ENCODE data around the gene FBXO24. TPM values are rescaled to one million over a fixed set of nuclear protein-coding genes. Genes with fewer than 3 reads are reported as not detected.

The FBXO24 gene
- total RNA-seq, 1 donor from 2014 or later = 0.52 TPM

DNA sequence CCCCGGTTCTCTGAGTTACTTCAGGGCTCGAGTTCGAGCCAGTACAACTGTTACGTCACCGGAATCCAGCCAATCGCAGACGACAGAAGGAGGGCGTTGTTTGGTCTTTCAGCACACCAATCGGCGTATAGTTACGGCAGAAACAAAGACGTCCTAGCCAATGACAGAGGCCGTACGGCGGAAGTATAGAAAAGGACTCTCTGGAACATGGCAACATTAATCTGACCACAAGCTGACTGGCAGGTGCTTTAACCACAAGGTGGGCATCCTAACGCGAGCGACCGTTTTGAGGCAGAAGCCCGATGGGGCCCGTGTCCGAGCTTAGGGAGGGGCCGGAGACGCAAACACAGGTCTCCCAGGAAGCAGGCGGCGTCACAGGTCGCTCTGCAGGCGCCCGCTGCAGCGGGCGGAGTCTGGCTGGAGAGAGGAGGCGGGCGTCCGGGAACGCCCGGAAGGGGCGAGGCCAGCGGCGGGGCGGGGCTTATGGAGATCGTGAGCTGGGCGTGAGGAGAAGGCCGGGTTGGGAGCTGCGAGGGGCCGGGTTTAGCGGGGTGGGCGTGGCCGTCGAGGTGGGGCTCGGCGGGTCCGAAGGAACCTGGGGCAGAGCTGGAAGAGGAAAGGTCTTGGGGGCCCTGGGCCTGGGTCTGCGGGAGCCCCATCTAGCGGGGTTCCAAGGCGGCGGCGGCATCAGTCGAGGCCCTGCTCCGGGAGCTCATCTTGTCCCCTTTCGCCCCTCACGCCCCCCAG, 26.0 kb downstream of the FBXO24 start, which contains the start of gene MOSPD3:
Gene MOSPD3 (plus strand): TSS at position 558 of the 747 bp plus-strand sequence. CDS start 252 bp downstream, outside the sequence.
- Mint-ChIP-seq H3K9me3 (ENCODE audit: unreplicated experiment) (no peaks in the 10 kb centered on the region), H3K27ac (ENCODE audit: unreplicated experiment) (peak within 1 kb of the TSS; percentile 91), H3K4me1 (ENCODE audit: low read depth, unreplicated experiment) (no peaks in the 10 kb centered on the region), H3K4me3 (ENCODE audit: unreplicated experiment) (peak within 1 kb of the TSS; percentile 90), H3K36me3 (ENCODE audit: low read depth, unreplicated experiment) (peaks cover 7% of the 10 kb centered on the region), H3K27me3 (ENCODE audit: low read depth, unreplicated experiment) (peaks cover 2% of the 10 kb centered on the region)
- Histone ChIP-seq H3K36me3 (ENCODE audit: insufficient read depth, low read length) (peaks cover 4% of the 10 kb centered on the region), H4K20me1 (ENCODE audit: insufficient read depth, low read length) (peaks cover 4% of the 10 kb centered on the region), H3K79me2 (ENCODE audit: insufficient read depth, low read length) (peaks cover 5% of the 10 kb centered on the region), H3K27ac (ENCODE audit: low read depth, low read length) (peak within 1 kb of the TSS; percentile 80), H2AFZ (ENCODE audit: low read depth, low read length) (peak within 1 kb of the TSS; percentile 87), H3K4me3 (ENCODE audit: insufficient read depth, low read depth, low read length) (peak within 1 kb of the TSS; percentile 72), H3K9me3 (ENCODE audit: insufficient read depth, low read depth, low read length) (no peaks in the 10 kb centered on the region), H3K4me1 (ENCODE audit: insufficient read depth, low read length) (peaks cover 7% of the 10 kb centered on the region), H3K27me3 (ENCODE audit: insufficient read depth, low read length) (no peaks in the 10 kb centered on the region), H3K9ac (ENCODE audit: low read length) (peak within 1 kb of the TSS; percentile 77), H3K4me2 (ENCODE audit: low read length) (peak within 1 kb of the TSS; percentile 85)
- DNase-seq (ENCODE audit: low read depth) (peak; percentile 99), FAIRE-seq (peak; percentile 99)
- no peak for TF ChIP-seq EZH2 (IDR thresholded peaks at IDR 0.05; ENCODE audit: insufficient read depth, low read length)
- TF ChIP-seq, protein P1, sequence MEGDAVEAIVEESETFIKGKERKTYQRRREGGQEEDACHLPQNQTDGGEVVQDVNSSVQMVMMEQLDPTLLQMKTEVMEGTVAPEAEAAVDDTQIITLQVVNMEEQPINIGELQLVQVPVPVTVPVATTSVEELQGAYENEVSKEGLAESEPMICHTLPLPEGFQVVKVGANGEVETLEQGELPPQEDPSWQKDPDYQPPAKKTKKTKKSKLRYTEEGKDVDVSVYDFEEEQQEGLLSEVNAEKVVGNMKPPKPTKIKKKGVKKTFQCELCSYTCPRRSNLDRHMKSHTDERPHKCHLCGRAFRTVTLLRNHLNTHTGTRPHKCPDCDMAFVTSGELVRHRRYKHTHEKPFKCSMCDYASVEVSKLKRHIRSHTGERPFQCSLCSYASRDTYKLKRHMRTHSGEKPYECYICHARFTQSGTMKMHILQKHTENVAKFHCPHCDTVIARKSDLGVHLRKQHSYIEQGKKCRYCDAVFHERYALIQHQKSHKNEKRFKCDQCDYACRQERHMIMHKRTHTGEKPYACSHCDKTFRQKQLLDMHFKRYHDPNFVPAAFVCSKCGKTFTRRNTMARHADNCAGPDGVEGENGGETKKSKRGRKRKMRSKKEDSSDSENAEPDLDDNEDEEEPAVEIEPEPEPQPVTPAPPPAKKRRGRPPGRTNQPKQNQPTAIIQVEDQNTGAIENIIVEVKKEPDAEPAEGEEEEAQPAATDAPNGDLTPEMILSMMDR (IDR thresholded peaks at IDR 0.05; ENCODE audit: insufficient read depth, low read depth, low read length) = no peak

DNA sequence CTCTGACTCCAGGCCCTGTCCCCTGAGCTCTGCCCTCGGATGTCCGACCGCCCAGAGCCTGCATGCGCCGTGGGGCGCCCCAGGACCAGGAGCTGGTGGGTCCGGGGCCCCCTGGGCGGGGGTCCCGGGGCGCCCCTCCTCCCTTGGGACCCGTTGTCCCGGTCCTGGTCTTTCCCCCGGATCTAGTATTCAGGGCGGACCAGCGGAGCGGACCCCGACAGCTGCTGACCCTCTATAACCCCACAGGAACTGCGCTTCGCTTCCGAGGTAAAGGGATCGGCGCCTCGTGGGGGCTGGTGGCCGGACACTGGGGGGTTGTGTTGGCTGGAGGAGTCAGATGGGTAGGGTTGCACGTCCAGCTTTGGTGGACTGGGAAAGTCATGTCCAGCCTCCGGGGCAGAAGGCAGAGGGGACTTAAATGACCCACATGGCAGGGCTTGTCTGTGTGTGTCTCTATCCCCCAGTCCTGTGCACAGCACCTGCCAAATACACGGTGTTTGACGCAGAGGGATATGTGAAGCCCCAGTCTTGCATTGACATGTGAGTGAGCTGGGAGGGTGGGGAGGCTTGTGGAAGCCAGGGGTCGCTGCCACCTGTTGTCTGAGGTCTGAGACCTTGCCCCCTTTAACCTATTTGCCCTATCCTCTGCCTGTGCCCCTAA, 26.7 kb downstream of the FBXO24 start:
- H3K27ac ChIP-seq (ENCODE audit: low read depth, low read length) = peak overlapping the region; percentile 22
- H2AFZ ChIP-seq (ENCODE audit: low read depth, low read length) = peak overlapping the region; percentile 67
- peaks cover 3% of the 10 kb centered on the region for H3K36me3 ChIP-seq (ENCODE audit: insufficient read depth, low read length)
- H3K9ac ChIP-seq (ENCODE audit: low read length) = peak overlapping the region; percentile 77
- peaks cover 4% of the 10 kb centered on the region for H4K20me1 ChIP-seq (ENCODE audit: insufficient read depth, low read length)
- no peak for DNase-seq (ENCODE audit: low read depth)
- H3K27me3 ChIP-seq (ENCODE audit: insufficient read depth, low read length) = no peaks in the 10 kb centered on the region
- H3K9me3 ChIP-seq (ENCODE audit: insufficient read depth, low read depth, low read length) = no peaks in the 10 kb centered on the region
- H3K4me3 Mint-ChIP-seq (ENCODE audit: unreplicated experiment) = peak overlapping the region; percentile 90
- no peak for FAIRE-seq
- peak overlapping the region; percentile 85 for H3K4me2 ChIP-seq (ENCODE audit: low read length)
- peaks cover 2% of the 10 kb centered on the region for H3K36me3 Mint-ChIP-seq (ENCODE audit: low read depth, unreplicated experiment)
- peak overlapping the region; percentile 72 for H3K4me3 ChIP-seq (ENCODE audit: insufficient read depth, low read depth, low read length)
- no peaks in the 10 kb centered on the region for H3K4me1 Mint-ChIP-seq (ENCODE audit: low read depth, unreplicated experiment)
- peaks cover 5% of the 10 kb centered on the region for H3K79me2 ChIP-seq (ENCODE audit: insufficient read depth, low read length)
- no peak overlapping the region for H3K27ac Mint-ChIP-seq (ENCODE audit: unreplicated experiment)
- no peaks in the 10 kb centered on the region for H3K9me3 Mint-ChIP-seq (ENCODE audit: unreplicated experiment)
- no peak for TF ChIP-seq EZH2 (IDR thresholded peaks at IDR 0.05; ENCODE audit: insufficient read depth, low read length)
- TF ChIP-seq, protein P1 (IDR thresholded peaks at IDR 0.05; ENCODE audit: insufficient read depth, low read depth, low read length) = no peak
- H3K27me3 Mint-ChIP-seq (ENCODE audit: low read depth, unreplicated experiment) = no peaks in the 10 kb centered on the region
- H3K4me1 ChIP-seq (ENCODE audit: insufficient read depth, low read length) = peaks cover 7% of the 10 kb centered on the region
